Panc1 (cell line): ENCODE results near the gene CPHXL2. TPM values are rescaled to one million over a fixed set of nuclear protein-coding genes. Genes with fewer than 3 reads are reported as not detected.

Experiments used
- ATAC-seq: fragments of 200-7000 bp; cut with Tn5 transposase; 2 replicates; pipeline ENCODE4 v1.9.1; 2020; ENCODE audit warnings: mild to moderate bottlenecking, moderate library complexity
- Bru-seq: library from RNA; stranded (reverse); fragments of 400-500 nt; gene quantifications from one replicate; lab custom pipeline; 2021; lab: Mats Ljungman, UMichigan
- BruChase-seq, 2 experiments: library from RNA; stranded (reverse); fragments of 400-500 nt; gene quantifications; one replicate each; lab custom pipeline; 2021; lab: Mats Ljungman, UMichigan
- BruUV-seq: library from RNA; stranded (reverse); fragments of 400-500 nt; replicated peaks from 2 replicates; lab custom pipeline; 2021; lab: Mats Ljungman, UMichigan
- CTCF ChIA-PET: fragments of 300-600 bp; sonication (Branson Sonifier 250); formaldehyde crosslinking; loops from one replicate; lab custom pipeline; 2022; ENCODE audit warnings: antibody characterized with exemption; lab: Charles Lee
- POLR2A ChIA-PET: fragments of 300-600 bp; sonication (Branson Sonifier 250); formaldehyde crosslinking; loops from one replicate; lab custom pipeline; 2022; ENCODE audit warnings: antibody characterized with exemption; lab: Charles Lee
- DNase-seq: peaks from one replicate; pipeline ENCODE4 v3.0.0-alpha.2; 2010; ENCODE audit warnings: low read depth, low spot score
- H3K27ac ChIP-seq: 2 replicates; pipeline ENCODE4 v1.5.1; 2011; ENCODE audit warnings: mild to moderate bottlenecking, low read length, inconsistent platforms
- H3K27me3 ChIP-seq: fragments of 200-500 bp; sonication (Bioruptor generic); 2 replicates; pipeline ENCODE4 v1.6.0; 2014; ENCODE audit warnings: low read length, inconsistent platforms; ENCODE audit not compliant: control insufficient read depth, insufficient read depth
- H3K36me3 ChIP-seq: fragments of 200-500 bp; sonication (Bioruptor generic); 2 replicates; pipeline ENCODE4 v1.5.1; 2014; ENCODE audit warnings: inconsistent platforms, mild to moderate bottlenecking, low read length, moderate library complexity; ENCODE audit not compliant: control insufficient read depth, insufficient read depth
- H3K4me1 ChIP-seq: 2 replicates; pipeline ENCODE4 v1.5.1; 2011; ENCODE audit warnings: inconsistent platforms, mild to moderate bottlenecking, low read length, moderate library complexity; ENCODE audit not compliant: control insufficient read depth, insufficient read depth
- H3K4me3 ChIP-seq, 2 experiments: 2 replicates each; pipeline ENCODE4 v1.5.1; 2011 to 2012; ENCODE audit warnings: low read depth in 2 of 2, low read length in 2 of 2, mild to moderate bottlenecking in 2 of 2, inconsistent platforms in 1 of 2, moderate library complexity in 1 of 2
- H3K9me3 ChIP-seq: fragments of 200-500 bp; sonication (Bioruptor generic); 2 replicates; pipeline ENCODE4 v1.5.1; 2014; ENCODE audit warnings: low read depth, mild to moderate bottlenecking, inconsistent platforms, low read length, moderate library complexity; ENCODE audit not compliant: control insufficient read depth, insufficient read depth
- CTCF ChIP-seq: fragments of 450-650 bp; IDR thresholded peaks from 2 replicates; pipeline ENCODE4 v1.5.1; 2017; ENCODE audit warnings: mild to moderate bottlenecking
- POLR2AphosphoS5 ChIP-seq: IDR thresholded peaks from 2 replicates; pipeline ENCODE4 v1.6.1; 2012; ENCODE audit warnings: mild to moderate bottlenecking, low read depth, low read length, moderate library complexity
- REST ChIP-seq, 2 experiments: IDR thresholded peaks; 2 replicates each; pipeline ENCODE4 v1.6.1; 2011 to 2012; ENCODE audit warnings: low read depth in 2 of 2, control low read depth in 1 of 2, low read length in 1 of 2, mild to moderate bottlenecking in 1 of 2, moderate library complexity in 1 of 2; ENCODE audit not compliant: insufficient read depth in 1 of 2
- SIN3A ChIP-seq: IDR thresholded peaks from 2 replicates; pipeline ENCODE4 v1.6.1; 2012; ENCODE audit warnings: low read depth, mild to moderate bottlenecking, low read length, moderate library complexity, borderline replicate concordance; ENCODE audit not compliant: insufficient read depth
- TCF7L2 ChIP-seq: IDR thresholded peaks from 2 replicates; pipeline ENCODE4 v1.6.1; 2011; ENCODE audit warnings: mild to moderate bottlenecking, low read depth, low read length, inconsistent platforms
- in situ Hi-C: cut with HindIII; loops from 2 replicates; pipeline ENCODE4 v1.10.0; 2016; ENCODE audit warnings: low sequenced_read_pairs, low pct_unique_long_range_greater_than_20kb
- intact Hi-C: fragments of 100-400 bp; cut with micrococcal nuclease; formaldehyde crosslinking; loops from one replicate; pipeline ENCODE4 v1.10.0; 2022; ENCODE audit not compliant: unreplicated experiment
- long read RNA-seq: library from polyadenylated mRNA; unstranded; transcript quantifications from one replicate; pipeline ENCODE4 v2.0.0, GENCODE V29; 2021; ENCODE audit not compliant: unreplicated experiment
- polyA plus RNA-seq: library from polyadenylated mRNA; unstranded; fragments of >200 nt; gene quantifications from one replicate; pipeline ENCODE4 v1.2.1, GENCODE V29; 2012; ENCODE audit warnings: missing spikeins; ENCODE audit not compliant: insufficient read length
- total RNA-seq: library from RNA; stranded (reverse); gene quantifications from one replicate; pipeline ENCODE4 v1.2.1, GENCODE V29; 2021; ENCODE audit not compliant: unreplicated experiment

Gene CPHXL2
- total RNA-seq (not detected), Bru-seq, nascent RNA (not detected), BruChase-seq, experiment 1, labeled RNA remaining after a 2-hour chase (not detected), BruChase-seq, experiment 2, labeled RNA remaining after a 6-hour chase (not detected)
- not detected for polyA plus RNA-seq
- long read RNA-seq = 0 reads

GRCh38 chr16:75676909-75677308 lies at the start of gene CPHXL2:
CPHXL2 (minus strand) TSS chr16:75677009; CDS start chr16:75676999, 10 bp downstream.
- intact Hi-C loops (no loop called here), in situ Hi-C loops (no loop called here)
- POLR2A ChIA-PET = no interaction called here

GRCh38 chr16:75726390-75726789 lies 49.6 kb upstream of the CPHXL2 start, which contains the start of gene CPHXL:
CPHXL (minus strand) TSS chr16:75726490; CDS start chr16:75726442, 48 bp downstream.
- TF ChIP-seq POLR2AphosphoS5 = no peak
- no peak for TF ChIP-seq SIN3A
- no peak for TF ChIP-seq REST (IDR thresholded peaks at IDR 0.05; ENCODE audit: insufficient read depth in 1 of 2, low read depth in 2 of 2, low read length in 1 of 2)
- no peak for TF ChIP-seq TCF7L2
- TF ChIP-seq CTCF = no peak
- ATAC-seq = no peak

More at GRCh38 chr16:75676909-75677308, at the start of gene CPHXL2:
- TF ChIP-seq CTCF (no peak), TCF7L2 (no peak), SIN3A (no peak), REST (IDR thresholded peaks at IDR 0.05; ENCODE audit: insufficient read depth in 1 of 2, low read depth in 2 of 2, low read length in 1 of 2) (no peak), POLR2AphosphoS5 (no peak)
- Histone ChIP-seq H3K4me1 (no peaks in the 10 kb centered on the region), H3K36me3 (no peaks in the 10 kb centered on the region), H3K4me3 (no peak within 1 kb of the TSS), H3K9me3 (no peaks in the 10 kb centered on the region), H3K27ac (no peak within 1 kb of the TSS), H3K27me3 (no peaks in the 10 kb centered on the region)
- no peak for ATAC-seq
- DNase-seq = no peak
- no TSS peak for BruUV-seq
- CTCF ChIA-PET = no interaction called here

More at GRCh38 chr16:75726390-75726789, 49.6 kb upstream of the CPHXL2 start, which contains the start of gene CPHXL:
- Histone ChIP-seq H3K27ac (no peak within 1 kb of the TSS), H3K9me3 (no peaks in the 10 kb centered on the region), H3K4me1 (no peaks in the 10 kb centered on the region), H3K27me3 (no peaks in the 10 kb centered on the region), H3K4me3 (no peak within 1 kb of the TSS), H3K36me3 (no peaks in the 10 kb centered on the region)
- intact Hi-C loops = no loop called here
- DNase-seq = no peak
- ChIA-PET POLR2A (no interaction called here), CTCF (no interaction called here)
- BruUV-seq = no TSS peak
- in situ Hi-C loops = no loop called here
